Naive B cell (primary cell): ENCODE data around the gene MEIOSIN. TPM values are rescaled to one million over a fixed set of nuclear protein-coding genes. Genes with fewer than 3 reads are reported as not detected.

Source experiments
- ATAC-seq, 2 donors: fragments of 150-1000 bp; cut with Tn5 transposase; 2 replicates each; pipeline ENCODE4 v1.10.0; 2021; ENCODE audit warnings: low read depth in 2 of 2, mild to moderate bottlenecking in 2 of 2, moderate library complexity in 2 of 2
- DNase-seq: peaks from one replicate; pipeline ENCODE4 v3.0.0; 2022
- H3K27ac Mint-ChIP-seq, 6 donors: one replicate each; pipeline ENCODE4 v1.8.0; 2020 to 2022; ENCODE audit warnings: mild to moderate bottlenecking in 6 of 6, mixed read lengths in 6 of 6, moderate library complexity in 5 of 6, inconsistent platforms in 2 of 6
- H3K27me3 Mint-ChIP-seq, 3 donors: one replicate each; pipeline ENCODE4 v1.8.0; 2021 to 2022; ENCODE audit warnings: mixed read lengths in 3 of 3, mild to moderate bottlenecking in 1 of 3
- H3K36me3 Mint-ChIP-seq, 2 donors: one replicate each; pipeline ENCODE4 v1.8.0; 2020 to 2022; ENCODE audit warnings: mixed read lengths in 2 of 2, inconsistent platforms in 1 of 2, mild to moderate bottlenecking in 1 of 2
- H3K4me1 Mint-ChIP-seq, 3 donors: one replicate each; pipeline ENCODE4 v1.8.0; 2020 to 2022; ENCODE audit warnings: mixed read lengths in 3 of 3, inconsistent platforms in 1 of 3, mild to moderate bottlenecking in 1 of 3, moderate library complexity in 1 of 3
- H3K4me3 Mint-ChIP-seq, 8 donors: one replicate each; pipeline ENCODE4 v1.8.0; 2020 to 2022; ENCODE audit warnings: mild to moderate bottlenecking in 8 of 8, mixed read lengths in 8 of 8, moderate library complexity in 8 of 8, inconsistent platforms in 2 of 8
- H3K9me3 Mint-ChIP-seq, 7 donors: one replicate each; pipeline ENCODE4 v1.8.0; 2020 to 2022; ENCODE audit warnings: mixed read lengths in 7 of 7, mild to moderate bottlenecking in 5 of 7, inconsistent platforms in 2 of 7, moderate library complexity in 1 of 7
- polyA plus RNA-seq, 6 donors: library from polyadenylated mRNA; unstranded; fragments of 300-500 nt; fragmentation: Illumina TruSeq; gene quantifications; one replicate each; pipeline ENCODE4 v1.2.3, GENCODE V29; 2021; ENCODE audit warnings: low read depth in 6 of 6

MEIOSIN gene
- polyA plus RNA-seq, 6 donors from 2014 or later = not detected

DNA sequence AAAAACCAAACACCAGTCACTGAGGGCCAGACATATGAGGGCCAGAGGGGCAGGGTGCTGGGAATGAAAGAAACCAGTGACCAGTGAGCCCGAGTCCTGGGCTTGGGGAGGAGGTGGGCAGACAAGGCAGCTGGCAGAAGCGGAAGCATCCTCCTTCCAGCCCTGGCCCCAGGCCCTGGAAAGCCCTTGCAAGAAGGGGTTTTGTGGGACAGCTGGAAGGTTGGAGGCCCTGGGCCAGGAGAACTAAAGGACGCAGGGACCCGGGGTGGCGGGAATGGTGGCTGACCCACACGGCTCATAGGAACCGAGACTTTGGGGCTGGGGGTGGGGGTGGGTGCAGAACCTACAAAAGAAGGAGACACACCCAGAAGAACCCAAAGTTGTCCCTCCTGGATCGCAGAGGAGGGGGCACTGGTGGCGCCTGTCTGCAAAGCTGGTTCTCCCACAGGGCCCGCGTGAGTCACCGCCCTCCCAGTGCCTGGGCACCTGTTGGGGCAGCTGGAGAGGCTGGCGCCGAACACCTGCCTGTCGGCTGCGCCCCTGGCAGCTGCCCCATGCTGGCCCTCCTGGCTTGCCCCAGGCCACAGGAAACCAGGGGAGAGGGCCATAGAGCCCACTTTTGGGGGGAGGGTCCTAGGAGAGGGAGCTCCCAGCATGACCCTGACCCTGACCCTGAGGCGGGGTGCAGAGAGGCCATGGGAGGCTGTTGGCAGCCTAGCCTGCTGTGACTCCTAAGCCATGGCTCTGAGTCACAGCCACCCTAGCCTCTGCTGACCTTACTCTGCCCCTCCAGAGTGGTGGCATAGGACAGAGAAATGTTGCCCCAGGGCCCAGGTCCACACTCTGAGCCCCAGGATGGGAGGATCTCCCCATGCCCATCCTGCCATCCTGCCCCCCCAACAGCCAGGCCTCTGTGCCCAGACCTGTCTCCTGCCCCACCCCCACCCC lies 48.2 kb downstream of the MEIOSIN start:
- Mint-ChIP-seq H3K4me1 (peaks cover 23 to 31% (median 30%) of the 10 kb centered on the region in 3 donors), H3K9me3 (no peaks in the 10 kb centered on the region), H3K36me3 (peaks cover 0 to 13% of the 10 kb centered on the region in 2 donors), H3K4me3 (no peak overlapping the region), H3K27me3 (peaks cover 0 to 13% (median 12%) of the 10 kb centered on the region in 3 donors), H3K27ac (peak overlapping the region in 1 of 6 donors; percentile 66)
- no peak for ATAC-seq
- no peak for DNase-seq

DNA sequence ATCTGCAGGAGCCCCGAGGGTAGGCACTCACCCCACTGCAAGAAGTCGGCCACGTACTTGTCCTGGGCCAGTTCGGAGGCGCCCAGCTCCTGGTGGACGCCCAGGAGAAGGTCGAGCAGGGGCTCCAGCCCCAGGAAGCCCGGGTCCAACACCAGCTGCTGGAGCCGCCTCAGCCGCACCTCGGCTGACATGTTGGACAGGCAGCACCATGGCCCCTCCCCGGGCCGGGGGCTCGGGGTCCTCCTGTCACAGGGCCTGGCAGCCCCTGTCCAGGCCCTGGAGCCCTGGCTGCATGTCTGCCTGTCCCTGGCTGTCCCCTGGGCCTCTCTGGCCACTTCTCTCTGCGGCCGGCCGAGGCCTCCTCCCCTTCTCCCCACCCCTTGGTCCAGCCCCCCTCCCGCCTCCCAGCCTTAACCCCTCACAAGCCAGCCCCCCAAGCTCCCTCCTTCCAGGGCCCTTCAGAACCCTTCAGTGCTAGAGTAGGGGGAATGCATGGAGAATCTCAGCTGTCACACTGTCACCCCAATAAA lies 49.0 kb downstream of the MEIOSIN start, which contains the start of gene DMPK:
Gene DMPK, minus strand, starts transcription at position 329 of the 530 bp plus-strand sequence. Its CDS starts 138 bp downstream, at position 191.
- Mint-ChIP-seq H3K36me3 (peaks cover 0 to 14% of the 10 kb centered on the region in 2 donors), H3K27me3 (peaks cover 0 to 13% (median 12%) of the 10 kb centered on the region in 3 donors), H3K9me3 (no peaks in the 10 kb centered on the region), H3K27ac (peak within 1 kb of the TSS in 1 of 6 donors; percentile 66), H3K4me3 (no peak within 1 kb of the TSS), H3K4me1 (peaks cover 23 to 31% (median 30%) of the 10 kb centered on the region in 3 donors)
- DNase-seq (no peak), ATAC-seq (no peak)

DNA sequence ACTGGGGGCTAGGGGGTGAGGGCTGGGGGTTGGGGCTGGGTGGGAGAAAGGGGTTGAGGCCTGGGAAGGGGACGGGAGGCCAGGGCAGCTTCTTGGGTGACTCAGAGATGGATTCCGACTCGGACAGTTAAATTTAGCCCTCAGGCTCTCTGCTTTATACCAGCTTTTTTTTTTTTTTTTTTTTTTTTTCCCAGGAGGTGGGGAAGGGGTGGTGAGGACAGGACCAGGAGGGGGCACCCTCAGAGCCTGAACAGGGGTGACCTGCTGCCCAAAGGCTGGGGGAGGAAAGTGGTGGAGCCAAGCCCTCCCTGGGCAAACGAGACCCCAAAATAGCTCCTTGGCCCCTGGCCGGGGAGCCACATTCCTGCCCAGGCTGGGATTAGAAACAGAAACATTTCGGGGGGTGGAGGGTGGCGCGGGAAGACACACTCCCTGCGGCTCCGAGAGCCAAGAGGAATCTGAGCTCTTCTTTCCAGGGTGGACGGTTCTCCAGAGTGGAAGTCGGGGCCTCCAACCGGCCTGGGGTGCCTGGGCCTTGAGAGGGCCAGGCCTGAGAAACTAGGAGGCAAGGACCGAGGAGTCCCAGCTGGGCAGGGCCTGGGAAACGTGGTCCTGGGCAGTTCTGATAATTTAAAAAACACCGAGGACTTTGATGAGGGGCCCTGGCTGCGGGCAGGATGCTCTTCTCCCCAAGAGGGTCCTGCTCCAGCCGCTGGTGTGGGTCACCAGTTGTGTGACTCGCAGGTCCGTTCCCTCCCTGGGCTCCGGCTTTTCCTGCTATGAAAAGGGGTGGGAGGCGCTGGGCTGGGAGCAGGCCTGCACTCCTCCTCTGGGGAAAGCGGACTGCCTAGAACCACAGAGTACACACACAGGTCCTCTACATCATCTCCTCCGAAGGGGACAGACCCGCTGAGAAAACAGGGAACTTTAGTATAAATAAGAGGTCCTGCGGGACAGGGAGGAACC lies 49.9 kb downstream of the MEIOSIN start:
- H3K9me3 Mint-ChIP-seq = no peaks in the 10 kb centered on the region
- H3K27ac Mint-ChIP-seq = peak overlapping the region in 1 of 6 donors; percentile 56
- H3K4me1 Mint-ChIP-seq = peaks cover 23 to 39% (median 35%) of the 10 kb centered on the region in 3 donors
- H3K36me3 Mint-ChIP-seq = peaks cover 0 to 20% of the 10 kb centered on the region in 2 donors
- peaks cover 0 to 13% (median 12%) of the 10 kb centered on the region in 3 donors for H3K27me3 Mint-ChIP-seq
- ATAC-seq = no peak
- no peak overlapping the region for H3K4me3 Mint-ChIP-seq
- no peak for DNase-seq

DNA sequence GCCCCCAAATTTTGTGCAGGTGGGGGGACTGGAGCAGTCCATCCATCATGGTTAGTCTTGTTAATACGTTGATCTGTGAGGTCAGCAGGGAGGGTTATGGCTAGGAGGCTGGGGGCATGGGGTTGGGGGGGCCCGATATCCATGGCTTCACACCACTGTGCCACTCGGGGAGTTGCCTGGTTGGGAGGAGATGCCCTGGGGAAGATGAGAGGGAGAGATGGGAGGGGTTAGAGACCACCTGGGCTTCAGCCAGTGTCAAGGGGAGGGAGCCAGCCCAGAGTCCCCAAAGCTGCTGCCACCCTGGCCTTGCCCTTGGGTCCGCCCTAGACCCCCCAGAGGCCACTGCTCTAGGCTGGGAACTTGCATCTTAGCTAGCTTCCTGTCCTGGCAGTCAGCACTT lies 50.9 kb downstream of the MEIOSIN start:
- DNase-seq = no peak
- no peak overlapping the region for H3K4me3 Mint-ChIP-seq
- ATAC-seq = no peak

DNA sequence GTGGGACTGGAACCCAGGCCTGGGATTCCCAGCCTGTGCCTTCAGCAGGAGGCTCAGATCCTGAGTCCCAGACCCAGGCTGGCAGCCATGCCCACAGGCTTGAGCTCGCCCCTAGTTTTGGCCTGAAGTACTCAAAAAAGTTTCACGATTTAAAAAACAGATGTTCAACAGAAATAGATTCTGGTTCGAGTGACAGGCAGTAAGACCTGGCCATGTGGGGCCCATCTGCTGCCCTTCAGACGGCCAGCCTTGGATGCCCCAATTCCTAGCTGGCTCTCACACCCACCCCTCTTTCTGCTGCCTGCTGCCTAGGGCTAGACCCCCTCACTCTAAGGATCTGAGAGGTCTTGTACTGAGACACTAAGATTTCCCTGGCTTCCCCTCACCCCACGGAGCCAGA lies 51.9 kb downstream of the MEIOSIN start:
- H3K4me1 Mint-ChIP-seq = peaks cover 12 to 29% (median 25%) of the 10 kb centered on the region in 3 donors
- ATAC-seq (no peak), DNase-seq (no peak)
- H3K4me3 Mint-ChIP-seq = no peak overlapping the region
- H3K27ac Mint-ChIP-seq = no peak overlapping the region
- peaks cover 10 to 24% of the 10 kb centered on the region in 2 donors for H3K36me3 Mint-ChIP-seq
- no peaks in the 10 kb centered on the region for H3K9me3 Mint-ChIP-seq
- H3K27me3 Mint-ChIP-seq = peaks cover 0 to 4% (median 0%) of the 10 kb centered on the region in 3 donors

More for the DNA sequence above, 50.9 kb downstream of the MEIOSIN start:
- Mint-ChIP-seq H3K9me3 (no peaks in the 10 kb centered on the region), H3K36me3 (peaks cover 6 to 26% of the 10 kb centered on the region in 2 donors), H3K27me3 (peaks cover 0 to 9% (median 8%) of the 10 kb centered on the region in 3 donors), H3K4me1 (peaks cover 22 to 36% (median 35%) of the 10 kb centered on the region in 3 donors), H3K27ac (peak overlapping the region in 1 of 6 donors; percentile 21)

DNA sequence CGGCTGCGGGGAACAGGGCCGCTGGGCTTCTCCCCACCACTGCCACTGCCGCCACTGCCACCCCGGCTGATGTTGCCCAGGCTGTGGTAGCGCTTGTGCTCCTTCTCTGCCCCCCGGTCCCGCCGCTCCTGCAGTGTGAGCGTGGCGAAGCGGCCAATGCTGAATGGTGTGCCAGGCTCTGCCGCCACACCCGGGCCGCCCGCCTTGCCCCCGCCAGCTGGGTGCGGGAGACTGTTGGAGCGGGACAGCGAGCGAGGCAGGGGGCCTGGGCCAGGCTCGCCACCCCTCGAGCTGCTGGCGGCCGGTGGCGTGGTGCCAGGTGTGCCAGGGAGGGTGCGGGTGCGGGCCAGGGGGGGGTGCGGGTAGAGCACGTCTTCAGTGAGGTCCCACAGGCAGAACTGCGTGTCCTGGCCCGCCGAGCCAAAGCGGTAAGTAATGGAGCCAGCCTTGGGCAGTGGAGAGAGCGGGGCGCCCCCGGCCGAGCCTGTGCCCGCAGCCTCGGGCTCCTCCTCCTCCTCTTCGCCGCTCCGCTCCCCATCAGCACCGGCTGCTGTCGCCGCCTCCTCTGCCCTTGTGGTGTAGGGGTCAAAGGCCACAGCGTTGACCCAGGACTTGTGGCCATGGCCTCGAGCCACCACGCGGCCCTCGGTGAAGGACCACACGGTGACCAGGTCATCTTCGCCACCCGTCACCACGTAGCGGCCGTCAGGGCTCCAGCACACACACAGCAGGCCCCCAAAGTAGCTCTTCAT lies 52.7 kb downstream of the MEIOSIN start:
- Mint-ChIP-seq H3K27me3 (no peaks in the 10 kb centered on the region), H3K9me3 (no peaks in the 10 kb centered on the region), H3K27ac (no peak overlapping the region), H3K4me1 (peaks cover 11 to 28% (median 24%) of the 10 kb centered on the region in 3 donors), H3K36me3 (peaks cover 10 to 24% of the 10 kb centered on the region in 2 donors), H3K4me3 (peak overlapping the region in 1 of 8 donors; percentile 21)
- ATAC-seq (no peak), DNase-seq (no peak)

DNA sequence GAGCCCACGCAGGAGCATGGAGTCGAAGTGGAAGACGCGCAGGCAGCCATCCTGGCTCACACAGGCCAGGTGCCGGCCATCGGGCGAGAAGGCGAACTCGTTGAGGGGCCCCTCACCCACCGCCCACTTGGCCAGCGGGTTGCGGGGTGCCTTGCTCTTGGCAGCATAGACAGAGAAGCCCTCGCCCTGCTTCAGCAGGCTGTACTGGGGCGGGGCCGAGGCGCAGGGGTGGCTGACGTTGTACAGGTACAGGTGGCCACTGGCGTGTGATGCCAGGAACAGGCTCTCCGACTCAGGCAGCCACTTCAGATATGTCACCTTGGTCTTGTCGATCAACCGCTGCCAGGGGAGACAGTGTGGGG lies 53.3 kb downstream of the MEIOSIN start:
- no peaks in the 10 kb centered on the region for H3K9me3 Mint-ChIP-seq
- ATAC-seq (no peak), DNase-seq (no peak)
- peaks cover 14 to 32% (median 27%) of the 10 kb centered on the region in 3 donors for H3K4me1 Mint-ChIP-seq
- peak overlapping the region in 2 of 6 donors; percentile 20 to 29 for H3K27ac Mint-ChIP-seq
- no peaks in the 10 kb centered on the region for H3K27me3 Mint-ChIP-seq
- H3K4me3 Mint-ChIP-seq = peak overlapping the region in 1 of 8 donors; percentile 21
- peaks cover 10 to 24% of the 10 kb centered on the region in 2 donors for H3K36me3 Mint-ChIP-seq

DNA sequence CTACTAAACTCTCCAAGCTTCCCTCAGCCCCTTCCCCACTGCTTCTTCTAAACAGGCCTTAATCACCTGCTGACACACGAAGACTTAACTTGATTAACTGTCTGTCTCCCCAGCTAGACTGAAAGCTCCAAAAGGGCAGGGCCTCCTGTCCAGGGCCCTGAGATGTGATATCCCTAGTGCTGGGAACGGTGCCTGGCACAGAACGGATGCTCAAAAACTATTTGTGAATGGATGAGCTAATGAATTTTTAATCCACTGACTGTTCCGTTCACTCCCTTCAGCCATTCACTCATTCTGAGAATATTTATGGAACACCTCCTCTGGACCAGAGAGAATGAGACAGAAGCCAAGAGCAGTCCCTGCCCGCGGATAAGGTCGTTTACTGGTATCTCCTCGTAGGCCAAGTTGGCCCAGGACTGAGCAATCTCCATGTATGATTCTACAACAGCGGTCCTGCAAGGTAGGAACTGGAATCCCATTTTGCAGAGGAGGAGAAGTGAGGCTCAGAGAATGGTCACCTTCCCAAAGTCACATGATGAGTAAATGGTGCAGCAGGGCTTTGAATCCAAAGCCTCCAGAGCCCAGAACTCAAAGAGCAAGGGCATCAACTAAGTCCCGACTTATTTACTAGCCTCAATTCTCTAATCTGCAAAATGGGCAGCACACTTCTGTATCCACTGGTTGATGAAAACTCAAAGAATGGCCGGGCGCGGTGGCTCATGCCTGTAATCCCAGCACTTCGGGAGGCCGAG lies 56.0 kb downstream of the MEIOSIN start:
- Mint-ChIP-seq H3K27ac (no peak overlapping the region), H3K4me3 (peak overlapping the region in 3 of 8 donors; percentile 26 to 54 (median 33)), H3K9me3 (no peaks in the 10 kb centered on the region), H3K27me3 (no peaks in the 10 kb centered on the region), H3K36me3 (peaks cover 10 to 24% of the 10 kb centered on the region in 2 donors), H3K4me1 (peaks cover 34 to 50% (median 47%) of the 10 kb centered on the region in 3 donors)
- DNase-seq = no peak
- no peak for ATAC-seq

DNA sequence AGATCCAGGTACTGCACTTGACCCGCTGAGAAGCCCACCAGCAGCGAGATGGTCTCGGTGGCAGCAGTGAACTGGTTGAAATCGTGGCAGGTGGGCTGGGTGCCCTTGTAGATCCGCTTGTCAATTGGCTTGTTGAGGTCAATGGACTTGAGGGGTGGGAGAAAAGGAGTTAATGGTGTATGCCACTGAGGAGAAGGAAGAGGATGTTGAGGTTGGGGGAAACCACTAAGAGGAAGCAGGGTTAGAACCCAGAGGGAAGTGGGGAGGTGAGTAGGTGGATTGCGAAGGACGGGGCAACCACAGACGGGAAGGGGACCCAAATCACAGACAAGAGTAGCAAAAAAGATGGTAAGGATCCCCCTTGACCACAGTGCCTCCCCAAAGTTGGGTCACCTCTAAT lies 57.7 kb downstream of the MEIOSIN start:
- H3K27ac Mint-ChIP-seq = peak overlapping the region in 5 of 6 donors; percentile 38 to 97 (median 83)
- H3K4me3 Mint-ChIP-seq = peak overlapping the region; percentile 71 to 94 (median 88)
- peak; percentile 58 for DNase-seq
- ATAC-seq = peak; percentile 22 to 23
- H3K9me3 Mint-ChIP-seq = no peaks in the 10 kb centered on the region
- H3K36me3 Mint-ChIP-seq = peaks cover 10 to 24% of the 10 kb centered on the region in 2 donors
- peaks cover 34 to 50% (median 47%) of the 10 kb centered on the region in 3 donors for H3K4me1 Mint-ChIP-seq
- peaks cover 0 to 11% (median 0%) of the 10 kb centered on the region in 3 donors for H3K27me3 Mint-ChIP-seq

DNA sequence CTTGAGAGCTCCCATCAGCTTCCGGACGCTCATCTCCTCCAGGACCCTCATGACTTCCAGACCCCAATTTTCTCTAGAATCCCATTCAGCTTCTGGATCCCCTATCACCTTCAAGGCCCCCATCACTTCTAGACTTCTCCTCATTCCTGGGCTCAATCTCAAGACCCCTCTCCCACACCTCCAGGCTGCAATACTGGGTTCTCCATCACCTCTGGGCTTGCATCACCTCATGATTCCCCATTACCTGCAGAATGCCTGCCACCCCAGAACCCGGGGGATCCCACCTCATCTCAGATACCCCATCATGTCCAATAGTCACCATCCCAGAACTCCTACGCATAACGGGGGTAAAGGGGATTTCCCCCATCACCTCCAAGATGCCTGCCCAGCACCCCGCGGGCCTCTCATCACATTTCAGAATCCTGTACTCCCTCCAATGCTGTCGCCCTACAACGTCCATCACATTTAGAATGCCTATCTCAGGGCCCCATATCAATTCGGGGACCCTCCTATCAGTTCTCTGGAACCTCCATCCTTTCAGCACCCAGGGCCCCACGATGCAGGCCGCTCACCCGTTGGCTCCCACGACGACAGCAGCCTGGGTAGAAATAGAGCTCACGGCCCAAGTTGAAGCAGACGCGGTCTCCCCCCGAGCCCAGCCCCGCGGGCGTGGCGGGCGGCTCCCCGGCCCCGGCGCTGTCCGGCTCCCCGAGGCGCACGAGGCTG lies 58.7 kb downstream of the MEIOSIN start:
- Mint-ChIP-seq H3K36me3 (peaks cover 10 to 17% of the 10 kb centered on the region in 2 donors), H3K9me3 (no peaks in the 10 kb centered on the region), H3K4me3 (peak overlapping the region; percentile 84 to 95 (median 90)), H3K4me1 (peaks cover 34 to 50% (median 47%) of the 10 kb centered on the region in 3 donors), H3K27me3 (peaks cover 0 to 16% (median 0%) of the 10 kb centered on the region in 3 donors), H3K27ac (peak overlapping the region; percentile 76 to 95 (median 92))
- ATAC-seq (peak in 1 of 2 donors; percentile 5), DNase-seq (no peak)
